Lower leg skin (tissue), 4 donors: ENCODE results near the gene TMEM169. TPM values are rescaled to one million over a fixed set of nuclear protein-coding genes. Genes with fewer than 3 reads are reported as not detected.

Experiments
- DNase-seq, 2 donors: peaks; one replicate each; pipeline ENCODE4 v3.0.0-alpha.2; 2019; ENCODE audit warnings: low spot score in 2 of 2
- H3K4me3 ChIP-seq: fragments of 200-600 bp; sonication (generic); 2 replicates; pipeline ENCODE4 v1.5.1; 2017; ENCODE audit warnings: mild to moderate bottlenecking, low read depth; ENCODE audit not compliant: poor library complexity, severe bottlenecking
- POLR2A ChIP-seq, 2 donors: fragments of 450-650 bp; IDR thresholded peaks; one replicate each; pipeline ENCODE4 v1.6.1; 2016 to 2017; ENCODE audit warnings: antibody characterized with exemption in 2 of 2, mild to moderate bottlenecking in 1 of 2, moderate library complexity in 1 of 2
- WGBS, 2 donors: methylation state at CpG; one replicate each; pipeline ENCODE4 v1.1.5; 2018; 5-methylcytosine and 5-hydroxymethylcytosine counted together
- intact Hi-C: fragments of 100-400 bp; cut with DNase I; formaldehyde crosslinking; loops from one replicate; pipeline ENCODE4 v1.15.0; 2023; ENCODE audit warnings: low total_unique reads
- total RNA-seq, 4 donors: library from RNA; depleted of rRNA; stranded (reverse); fragments of >200 nt; gene quantifications; one replicate each; pipeline ENCODE4 v1.1.0, GENCODE V29; 2016
- TF ChIP-seq, protein P1 (sequence below), 3 donors: fragments of 450-650 bp; IDR thresholded peaks; one replicate each; pipeline ENCODE4 v1.5.1; 2016; ENCODE audit warnings: antibody characterized with exemption in 3 of 3, mild to moderate bottlenecking in 3 of 3, moderate library complexity in 2 of 3

TMEM169 gene
- total RNA-seq, 4 donors from 2014 or later: 0.04 to 0.88 (median 0.36) TPM

DNA sequence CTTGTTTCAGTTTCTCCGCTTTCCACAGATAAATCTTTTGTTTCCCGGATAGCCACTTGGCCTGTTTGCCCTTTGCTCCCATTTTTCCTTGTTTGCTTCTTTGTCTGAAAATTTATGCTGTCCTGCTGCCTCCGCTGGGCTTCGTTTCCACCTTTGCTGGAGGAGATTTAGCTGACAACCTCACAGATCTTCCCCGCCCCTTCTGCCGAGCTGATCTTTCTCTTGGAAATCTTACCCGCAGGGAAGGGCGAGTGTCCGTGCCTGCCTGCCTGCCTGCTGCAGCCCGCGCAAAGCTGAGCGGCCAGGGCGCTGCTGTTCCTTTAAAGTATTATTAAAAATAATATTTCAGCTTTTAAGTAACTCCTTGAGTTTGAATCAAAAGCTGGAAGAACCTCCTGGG, 26.0 kb downstream of the TMEM169 start:
- no peak for TF ChIP-seq POLR2A (IDR thresholded peaks at IDR 0.05)
- TF ChIP-seq, protein P1, sequence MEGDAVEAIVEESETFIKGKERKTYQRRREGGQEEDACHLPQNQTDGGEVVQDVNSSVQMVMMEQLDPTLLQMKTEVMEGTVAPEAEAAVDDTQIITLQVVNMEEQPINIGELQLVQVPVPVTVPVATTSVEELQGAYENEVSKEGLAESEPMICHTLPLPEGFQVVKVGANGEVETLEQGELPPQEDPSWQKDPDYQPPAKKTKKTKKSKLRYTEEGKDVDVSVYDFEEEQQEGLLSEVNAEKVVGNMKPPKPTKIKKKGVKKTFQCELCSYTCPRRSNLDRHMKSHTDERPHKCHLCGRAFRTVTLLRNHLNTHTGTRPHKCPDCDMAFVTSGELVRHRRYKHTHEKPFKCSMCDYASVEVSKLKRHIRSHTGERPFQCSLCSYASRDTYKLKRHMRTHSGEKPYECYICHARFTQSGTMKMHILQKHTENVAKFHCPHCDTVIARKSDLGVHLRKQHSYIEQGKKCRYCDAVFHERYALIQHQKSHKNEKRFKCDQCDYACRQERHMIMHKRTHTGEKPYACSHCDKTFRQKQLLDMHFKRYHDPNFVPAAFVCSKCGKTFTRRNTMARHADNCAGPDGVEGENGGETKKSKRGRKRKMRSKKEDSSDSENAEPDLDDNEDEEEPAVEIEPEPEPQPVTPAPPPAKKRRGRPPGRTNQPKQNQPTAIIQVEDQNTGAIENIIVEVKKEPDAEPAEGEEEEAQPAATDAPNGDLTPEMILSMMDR (IDR thresholded peaks at IDR 0.05): no peak
- DNase-seq: no peak
- H3K4me3 ChIP-seq: no peak overlapping the region
- 42 to 43% methylated on average over 13 of the region's 13 CpGs for WGBS, 2 donors
- intact Hi-C loops: no loop called here

DNA sequence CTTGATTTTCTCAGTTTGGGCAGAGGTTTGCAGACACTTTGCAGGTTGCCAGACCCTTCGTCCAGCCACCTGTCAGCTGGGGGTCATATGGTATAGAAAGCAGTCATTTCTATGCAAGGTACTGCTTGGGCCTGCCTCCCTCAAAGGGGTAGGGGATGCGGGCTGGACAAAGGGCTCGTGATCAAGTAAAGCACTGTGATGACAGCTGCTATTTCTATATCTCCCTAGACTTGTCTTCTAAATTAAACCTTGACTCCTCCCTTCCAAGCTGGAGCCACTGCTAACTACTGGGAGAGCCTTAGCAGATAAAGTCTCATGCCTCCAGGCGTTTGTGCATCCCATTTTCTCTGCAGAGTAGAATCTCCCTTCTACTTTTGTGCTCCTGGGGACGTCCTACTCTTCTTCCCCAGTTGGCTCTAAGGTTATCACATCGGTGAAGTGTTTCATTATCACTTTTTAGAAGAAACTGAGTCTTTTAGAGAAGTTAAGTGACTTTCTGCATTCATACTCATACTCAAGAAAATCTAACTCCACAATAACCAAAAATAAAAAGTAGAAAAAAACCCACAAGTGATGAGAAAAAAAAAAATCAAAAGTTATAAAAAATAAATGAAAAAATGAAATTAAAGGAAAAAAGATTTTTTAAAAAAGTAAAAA, 26.7 kb downstream of the TMEM169 start:
- WGBS, 2 donors: 34 to 35% methylated on average over 6 of the region's 6 CpGs
- no peak for TF ChIP-seq POLR2A (IDR thresholded peaks at IDR 0.05)
- TF ChIP-seq, protein P1 (IDR thresholded peaks at IDR 0.05): no peak
- H3K4me3 ChIP-seq: no peak overlapping the region
- intact Hi-C loops: no loop called here
- DNase-seq: peak in 1 of 2 donors; percentile 21

GRCh38 chr2:216108967-216109921, 27.5 kb downstream of the TMEM169 start, which contains the start of gene XRCC5:
Gene XRCC5, plus strand, starts transcription at chr2:216109348. Its CDS starts 89 bp downstream, at chr2:216109437.
- WGBS, 2 donors: 0% methylated on average over 50 to 54 of the region's 57 CpGs
- intact Hi-C loops: no loop called here
- TF ChIP-seq, protein P1 (IDR thresholded peaks at IDR 0.05): no peak
- H3K4me3 ChIP-seq: peak within 1 kb of the TSS; percentile 83
- peak; percentile 94 to 99 for DNase-seq

DNA sequence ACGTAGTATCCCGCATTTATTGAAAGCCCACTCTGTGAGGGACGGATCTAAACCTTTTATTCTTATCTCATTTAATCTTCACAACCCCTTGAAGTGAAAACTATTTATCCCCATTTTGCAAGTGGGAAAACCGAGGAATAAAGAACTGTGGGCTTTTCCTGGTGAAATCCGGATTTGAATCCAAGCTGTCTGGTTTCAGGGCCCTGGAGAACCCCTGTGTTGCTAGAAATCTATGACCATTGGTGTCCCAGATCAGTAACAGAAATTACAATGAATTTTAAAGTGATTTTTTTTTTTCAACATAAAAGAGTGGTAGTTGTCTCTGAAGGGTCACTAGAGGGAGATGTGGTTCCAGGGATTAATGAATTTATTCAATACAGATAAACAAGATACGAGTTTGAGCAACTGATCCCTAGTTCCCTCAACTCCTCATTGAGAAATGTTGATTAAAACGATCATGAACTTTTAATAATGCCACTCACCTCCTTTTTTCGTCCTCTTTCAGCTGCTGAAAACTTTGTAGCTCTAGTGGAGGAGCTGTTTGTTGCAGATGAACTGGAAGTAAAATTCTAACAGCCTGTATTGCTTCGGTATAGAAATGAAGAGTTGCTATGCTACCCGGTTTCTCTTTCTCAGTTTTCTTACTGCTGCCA, 28.4 kb downstream of the TMEM169 start:
- TF ChIP-seq, protein P1 (IDR thresholded peaks at IDR 0.05): no peak
- TF ChIP-seq POLR2A (IDR thresholded peaks at IDR 0.05): no peak
- DNase-seq: no peak
- WGBS, 2 donors: 1 to 2% methylated on average over 10 of the region's 10 CpGs
- H3K4me3 ChIP-seq: peak overlapping the region; percentile 83
- intact Hi-C loops: no loop called here

GRCh38 chr2:216110620-216111019, 28.9 kb downstream of the TMEM169 start:
- WGBS, 2 donors: 3 to 6% methylated on average over 1 of the region's 1 CpG
- intact Hi-C loops: no loop called here
- TF ChIP-seq, protein P1 (IDR thresholded peaks at IDR 0.05): no peak
- TF ChIP-seq POLR2A (IDR thresholded peaks at IDR 0.05): no peak
- DNase-seq: no peak
- no peak overlapping the region for H3K4me3 ChIP-seq
